ENCODE data around the gene VWA2.
"Not testable (repeated sequence)": the region's sequence is repeated elsewhere in the genome, so short reads cannot be mapped to it uniquely, and the experiment has no call there.

VWA2 gene

GRCh38 chr10:114319406-114320248 is 80.6 kb downstream of the VWA2 start:
- DNase-seq (ENCODE audit: low spot score): no peak

DNA sequence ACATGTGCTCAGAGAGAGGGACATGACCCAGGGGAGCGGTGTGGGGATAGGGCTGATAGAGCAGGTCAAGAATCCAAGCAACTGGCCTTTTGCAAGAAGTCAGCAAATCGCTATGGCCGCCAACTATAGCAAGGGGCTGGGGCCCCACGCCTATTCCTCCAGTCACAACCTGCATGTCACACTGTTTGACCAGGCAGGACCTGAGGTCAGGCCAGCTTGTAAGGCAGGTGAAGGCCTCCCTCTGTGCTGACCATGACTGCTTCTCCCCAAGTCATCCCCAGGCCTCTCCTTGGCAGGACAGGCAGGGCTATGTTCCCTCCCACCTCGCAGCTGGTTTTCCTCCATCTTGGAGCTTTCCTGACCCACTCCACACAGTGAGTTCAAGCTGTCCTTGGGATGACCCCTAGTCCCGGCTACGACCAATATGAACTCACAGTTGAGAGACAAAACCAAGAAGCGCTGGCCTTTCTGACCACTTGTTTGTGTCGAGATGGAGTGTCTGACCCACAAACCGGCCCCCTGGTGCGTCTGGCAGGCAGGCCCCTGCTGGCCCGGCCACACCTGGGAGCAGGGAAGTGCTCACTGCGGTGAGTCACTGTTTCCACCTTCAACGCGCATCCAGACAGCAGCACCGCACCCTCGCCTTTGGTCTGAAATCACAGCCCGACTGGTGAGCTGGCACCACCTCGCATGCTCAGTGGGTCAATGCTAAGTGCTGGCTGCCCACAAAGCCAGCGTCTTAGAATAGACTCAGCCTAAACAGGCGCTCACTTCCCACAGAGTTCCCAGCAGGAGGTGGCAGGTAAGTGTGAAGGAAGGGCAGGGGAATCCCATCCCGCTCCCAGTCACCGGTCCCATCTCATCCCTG is 81.4 kb downstream of the VWA2 start:
- no peak for DNase-seq (ENCODE audit: low spot score)

- no peak for DNase-seq (ENCODE audit: low spot score)
These were observed 83.3 kb downstream of the VWA2 start for GRCh38 chr10:114322344-114322743.

- DNase-seq (ENCODE audit: low spot score): no peak
These were observed 84.0 kb downstream of the VWA2 start for GRCh38 chr10:114323023-114323422.

DNA sequence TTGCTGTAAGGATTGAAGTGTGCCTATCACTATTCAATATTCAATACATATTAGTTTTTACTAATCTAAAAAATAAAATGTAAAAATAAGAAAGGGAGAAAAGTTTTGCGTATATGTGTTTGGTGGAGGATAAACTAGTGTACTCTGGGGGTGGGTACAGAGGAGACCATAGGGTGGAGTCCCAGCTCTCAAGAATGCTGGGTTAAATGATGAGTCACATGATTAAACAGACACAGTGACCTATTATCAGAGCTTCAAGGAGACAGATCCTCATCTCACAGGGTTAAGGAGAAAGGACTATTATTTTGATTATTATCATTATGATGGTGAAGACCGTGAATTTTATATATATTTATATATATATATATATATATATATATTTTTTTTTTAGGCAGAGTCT is 87.7 kb downstream of the VWA2 start:
- DNase-seq (ENCODE audit: low spot score): no peak

DNA sequence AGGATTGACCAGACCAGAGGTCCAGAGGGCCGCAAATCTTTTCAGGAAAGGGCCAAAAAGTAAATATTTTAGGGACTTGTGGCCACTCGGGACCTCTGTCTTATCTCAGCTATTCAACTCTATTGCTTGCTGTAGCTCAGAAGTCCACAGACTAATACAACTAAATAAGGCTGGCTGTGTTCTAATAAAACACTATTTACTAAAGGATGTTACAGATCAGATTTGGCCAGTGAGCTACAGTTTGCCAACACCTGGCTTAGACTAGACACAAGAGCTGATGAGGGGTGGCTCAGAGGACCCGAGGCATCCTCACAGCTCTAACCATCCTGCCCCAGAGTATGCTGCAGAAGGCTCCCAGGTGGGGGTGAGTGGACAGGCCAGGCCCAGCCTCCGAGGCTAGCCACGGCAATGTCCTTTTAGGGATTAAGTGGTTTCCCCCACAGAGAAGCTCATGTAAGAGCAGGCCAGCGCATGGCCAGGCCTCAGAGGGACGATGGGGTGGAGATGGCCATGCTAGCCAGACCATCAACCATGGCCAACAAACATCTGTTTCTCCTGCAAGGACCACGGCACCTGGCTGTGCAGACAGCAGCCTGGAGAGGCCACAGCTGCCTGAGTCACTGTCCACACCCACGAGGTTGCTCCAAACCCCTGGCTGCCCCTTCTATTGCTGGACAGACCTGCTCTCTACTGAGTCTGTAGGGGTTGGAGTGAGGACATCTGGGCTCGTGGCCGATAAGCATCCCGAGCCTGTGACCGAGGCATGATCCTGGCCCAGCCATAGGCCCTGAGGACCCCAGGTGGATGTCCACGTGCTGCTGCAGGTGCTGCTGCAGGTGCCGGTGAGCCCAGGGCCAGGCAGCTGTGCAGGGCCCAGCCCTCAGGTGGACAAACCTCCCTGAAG is 88.7 kb downstream of the VWA2 start:
- no peak for DNase-seq (ENCODE audit: low spot score)

- no peak for DNase-seq (ENCODE audit: low spot score)
These were observed 89.4 kb downstream of the VWA2 start for GRCh38 chr10:114328441-114328812.

GRCh38 chr10:114328874-114329273 is 89.8 kb downstream of the VWA2 start:
- DNase-seq (ENCODE audit: low spot score): peak; percentile 40

DNA sequence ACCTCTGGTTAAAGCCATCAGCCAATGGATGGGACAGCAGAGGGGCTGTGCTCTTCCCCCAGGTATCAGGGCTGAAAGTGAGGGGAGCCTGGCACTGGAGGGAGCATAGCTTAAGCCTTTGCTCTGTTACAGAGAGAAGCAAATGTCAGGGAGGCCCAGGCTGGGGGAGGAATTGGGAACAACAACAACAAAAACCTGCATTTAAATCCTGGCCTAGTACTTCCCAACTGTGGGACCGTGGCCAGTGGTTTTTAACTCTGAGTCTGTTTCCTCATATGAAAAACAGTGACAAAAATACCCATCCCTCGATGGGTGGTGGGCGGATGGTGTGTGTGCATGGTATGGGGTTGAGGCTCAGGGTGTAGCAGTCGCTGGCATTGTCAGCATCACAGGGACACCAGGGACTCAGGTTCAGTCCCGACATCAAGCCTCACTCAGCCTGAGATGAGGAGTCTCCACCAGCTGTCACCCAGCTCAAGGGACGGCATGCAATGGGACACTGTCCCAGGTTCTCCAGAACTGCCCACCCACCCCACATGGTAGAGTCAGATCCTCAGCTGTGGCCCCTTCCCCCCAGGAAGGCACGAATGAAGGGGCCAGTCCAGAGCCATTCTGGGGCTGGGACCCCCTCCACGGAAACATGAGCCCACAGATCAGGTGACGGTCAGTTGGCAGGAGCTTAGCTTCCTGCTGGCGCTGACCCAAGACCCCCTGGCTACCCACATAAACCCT is 90.7 kb downstream of the VWA2 start:
- DNase-seq (ENCODE audit: low spot score): no peak

GRCh38 chr10:114332301-114333192 is 93.5 kb downstream of the VWA2 start:
- DNase-seq (ENCODE audit: low spot score): no peak

DNA sequence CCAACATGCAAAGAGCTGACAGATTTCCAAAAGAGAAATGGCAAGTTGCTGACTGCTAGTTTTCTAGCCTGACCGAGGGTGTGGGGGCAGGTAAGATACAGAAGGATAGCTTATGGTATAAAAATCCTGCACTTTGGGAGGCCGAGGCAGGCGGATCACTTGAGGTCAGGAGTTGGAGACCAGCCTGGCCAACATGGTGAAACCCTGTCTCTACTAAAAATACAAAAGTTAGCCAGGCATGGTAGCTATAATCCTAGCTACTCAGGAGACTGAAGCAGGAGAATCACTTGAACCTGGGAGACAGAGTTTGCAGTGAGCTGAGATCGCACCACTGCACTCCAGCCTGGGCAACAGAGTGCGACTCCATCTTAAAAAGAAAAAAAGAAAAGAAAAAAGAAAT is 94.4 kb downstream of the VWA2 start:
- DNase-seq (ENCODE audit: low spot score): not testable (repeated sequence)

GRCh38 chr10:114334301-114334700 is 95.2 kb downstream of the VWA2 start:
- DNase-seq (ENCODE audit: low spot score): peak; percentile 30

DNA sequence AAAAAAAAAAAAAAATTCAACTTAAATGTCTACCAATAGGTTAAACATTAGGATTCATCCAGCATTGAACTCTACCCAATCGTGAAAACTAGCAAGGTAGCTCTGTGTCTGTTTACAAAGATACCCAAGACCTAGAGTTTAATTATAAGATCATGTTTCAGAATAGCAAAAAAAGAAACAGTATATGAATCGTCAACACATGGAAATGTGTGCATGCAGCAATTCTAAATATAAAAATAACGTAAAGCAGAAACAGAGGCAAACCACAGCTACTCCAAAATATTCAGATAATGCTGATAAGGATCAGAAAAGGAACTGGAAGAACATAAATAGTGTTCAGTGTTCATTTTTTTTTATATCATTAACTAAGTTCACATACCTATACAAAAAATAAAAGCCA is 96.6 kb downstream of the VWA2 start:
- no peak for DNase-seq (ENCODE audit: low spot score)

- DNase-seq (ENCODE audit: low spot score): no peak
These were observed 97.9 kb downstream of the VWA2 start for GRCh38 chr10:114336823-114337509.

DNA sequence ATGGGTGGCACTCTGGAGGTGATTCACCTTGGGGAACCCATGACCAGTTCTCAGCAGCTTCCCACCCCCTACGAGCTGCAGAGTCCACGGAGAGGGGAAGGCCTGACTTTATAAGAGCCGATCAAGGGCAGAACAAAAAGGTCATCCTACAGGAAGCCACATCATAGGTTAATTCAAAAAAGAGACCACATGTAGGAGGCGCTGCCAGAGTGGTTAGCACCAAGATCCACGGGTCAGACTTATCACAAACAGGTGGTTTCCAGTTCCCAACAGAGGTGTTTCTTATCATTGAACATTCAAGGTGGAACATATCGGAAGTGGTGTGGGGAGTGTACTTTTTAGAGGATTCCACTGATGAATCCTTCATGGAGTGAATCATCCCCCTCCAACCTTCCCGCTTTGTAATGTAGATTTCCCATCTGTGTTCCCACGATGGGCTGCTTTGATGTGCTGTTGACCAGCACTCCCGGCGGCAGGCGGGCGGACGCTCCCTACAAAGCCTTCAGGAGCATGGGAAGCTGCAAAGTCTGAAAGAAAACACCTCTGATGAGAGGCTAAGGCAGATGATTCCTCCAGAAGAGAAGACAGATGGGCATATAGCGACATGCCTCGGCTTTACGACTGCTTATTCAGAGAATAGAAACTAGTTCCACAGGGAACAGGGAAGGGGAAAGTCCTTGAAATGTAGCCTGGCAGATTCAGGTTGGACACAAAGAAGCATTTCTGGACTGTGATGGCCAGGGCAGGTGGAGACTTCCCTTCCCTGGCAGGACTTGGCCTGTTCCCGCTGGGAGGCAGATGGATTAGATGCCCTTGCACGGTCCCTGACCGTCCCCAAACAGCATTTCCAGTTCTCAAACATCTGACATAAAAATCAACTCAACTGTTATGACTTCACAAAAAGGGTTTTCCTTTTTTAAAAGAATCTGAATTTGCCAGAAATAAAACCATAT is 98.7 kb downstream of the VWA2 start:
- no peak for DNase-seq (ENCODE audit: low spot score)

DNA sequence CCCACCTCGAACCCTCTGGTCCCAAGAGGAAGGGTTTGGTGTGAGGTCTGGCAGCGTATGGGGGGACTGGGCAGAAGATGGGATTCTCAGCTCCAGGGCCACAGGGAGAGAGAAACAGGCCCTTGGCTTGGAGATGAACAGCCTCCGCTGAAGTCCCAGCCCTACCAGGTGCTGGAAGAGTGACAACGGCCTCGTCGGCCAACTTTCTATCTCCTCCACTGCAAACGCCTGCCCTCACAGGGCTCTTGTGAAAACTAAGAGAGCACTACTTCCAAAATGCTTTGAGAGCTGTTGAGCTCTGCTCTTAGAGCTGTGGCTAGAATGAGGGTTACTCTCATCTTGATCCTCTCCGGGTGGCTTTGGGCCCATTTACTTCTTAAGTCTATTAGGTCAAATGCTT is 101.8 kb downstream of the VWA2 start:
- no peak for DNase-seq (ENCODE audit: low spot score)

Measured in GM03348 (cell line).